ENCODE results near the gene EVI5. TPM values are rescaled to one million over a fixed set of nuclear protein-coding genes. Genes with fewer than 3 reads are reported as not detected.

The EVI5 gene
- total RNA-seq, 4 donors from 2014 or later, result 13.6 to 21.6 (median 14.8) TPM

- 93% methylated on average over 3 of the region's 3 CpGs for WGBS
- H3K27ac ChIP-seq, result no peak overlapping the region
- H3K36me3 ChIP-seq, result no peaks in the 10 kb centered on the region
- DNase-seq (ENCODE audit: low spot score in 2 of 2), result no peak
- no peaks in the 10 kb centered on the region for H3K4me1 ChIP-seq
- no peaks in the 10 kb centered on the region for H3K27me3 ChIP-seq
- H3K4me3 ChIP-seq, result no peak overlapping the region
- TF ChIP-seq POLR2A (IDR thresholded peaks at IDR 0.05) (no peak), CTCF (IDR thresholded peaks at IDR 0.05) (no peak), EP300 (IDR thresholded peaks at IDR 0.05) (no peak), POLR2AphosphoS5 (IDR thresholded peaks at IDR 0.05) (no peak)
- no peaks in the 10 kb centered on the region for H3K9me3 ChIP-seq
Observed at GRCh38 chr1:92554216-92554615, 230.7 kb downstream of the EVI5 start.

- no peaks in the 10 kb centered on the region for H3K27me3 ChIP-seq
- no peak overlapping the region for H3K4me3 ChIP-seq
- DNase-seq (ENCODE audit: low spot score in 2 of 2), result no peak
- no peak overlapping the region for H3K27ac ChIP-seq
- WGBS, result 8% methylated on average over 1 of the region's 1 CpG
- no peak for TF ChIP-seq POLR2AphosphoS5 (IDR thresholded peaks at IDR 0.05)
- TF ChIP-seq EP300 (IDR thresholded peaks at IDR 0.05), result no peak
- TF ChIP-seq POLR2A (IDR thresholded peaks at IDR 0.05), result no peak
- no peak for TF ChIP-seq CTCF (IDR thresholded peaks at IDR 0.05)
- no peaks in the 10 kb centered on the region for H3K36me3 ChIP-seq
- no peaks in the 10 kb centered on the region for H3K9me3 ChIP-seq
- H3K4me1 ChIP-seq, result no peaks in the 10 kb centered on the region
Observed at GRCh38 chr1:92551916-92552315, 233.0 kb downstream of the EVI5 start.

DNA sequence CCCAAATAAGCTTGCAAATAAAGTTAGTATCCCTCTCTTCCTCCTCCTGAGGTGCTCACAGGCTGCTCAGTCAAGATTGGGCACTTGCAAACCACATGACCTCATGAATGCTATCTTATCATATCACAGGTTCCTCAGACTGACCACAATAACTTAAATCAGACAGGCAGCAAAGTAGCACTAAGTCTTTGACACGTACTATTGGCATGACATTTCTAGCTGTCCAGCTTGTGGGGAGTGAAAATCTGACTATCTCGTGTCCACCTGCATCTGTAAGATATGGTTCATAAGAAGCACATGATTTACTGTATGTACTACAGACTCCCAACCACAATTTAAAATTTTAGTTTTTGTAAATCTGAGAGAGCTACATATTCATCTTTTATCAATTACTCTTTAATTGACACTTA lies 240.1 kb downstream of the EVI5 start:
- H3K9me3 ChIP-seq, result no peaks in the 10 kb centered on the region
- DNase-seq (ENCODE audit: low spot score in 2 of 2), result no peak
- TF ChIP-seq POLR2AphosphoS5 (IDR thresholded peaks at IDR 0.05) (no peak), POLR2A (IDR thresholded peaks at IDR 0.05) (no peak), EP300 (IDR thresholded peaks at IDR 0.05) (no peak), CTCF (IDR thresholded peaks at IDR 0.05) (no peak)
- no peak overlapping the region for H3K4me3 ChIP-seq
- WGBS, result 82% methylated on average over 2 of the region's 2 CpGs
- no peaks in the 10 kb centered on the region for H3K36me3 ChIP-seq
- no peak overlapping the region for H3K27ac ChIP-seq
- no peaks in the 10 kb centered on the region for H3K4me1 ChIP-seq
- H3K27me3 ChIP-seq, result no peaks in the 10 kb centered on the region

DNA sequence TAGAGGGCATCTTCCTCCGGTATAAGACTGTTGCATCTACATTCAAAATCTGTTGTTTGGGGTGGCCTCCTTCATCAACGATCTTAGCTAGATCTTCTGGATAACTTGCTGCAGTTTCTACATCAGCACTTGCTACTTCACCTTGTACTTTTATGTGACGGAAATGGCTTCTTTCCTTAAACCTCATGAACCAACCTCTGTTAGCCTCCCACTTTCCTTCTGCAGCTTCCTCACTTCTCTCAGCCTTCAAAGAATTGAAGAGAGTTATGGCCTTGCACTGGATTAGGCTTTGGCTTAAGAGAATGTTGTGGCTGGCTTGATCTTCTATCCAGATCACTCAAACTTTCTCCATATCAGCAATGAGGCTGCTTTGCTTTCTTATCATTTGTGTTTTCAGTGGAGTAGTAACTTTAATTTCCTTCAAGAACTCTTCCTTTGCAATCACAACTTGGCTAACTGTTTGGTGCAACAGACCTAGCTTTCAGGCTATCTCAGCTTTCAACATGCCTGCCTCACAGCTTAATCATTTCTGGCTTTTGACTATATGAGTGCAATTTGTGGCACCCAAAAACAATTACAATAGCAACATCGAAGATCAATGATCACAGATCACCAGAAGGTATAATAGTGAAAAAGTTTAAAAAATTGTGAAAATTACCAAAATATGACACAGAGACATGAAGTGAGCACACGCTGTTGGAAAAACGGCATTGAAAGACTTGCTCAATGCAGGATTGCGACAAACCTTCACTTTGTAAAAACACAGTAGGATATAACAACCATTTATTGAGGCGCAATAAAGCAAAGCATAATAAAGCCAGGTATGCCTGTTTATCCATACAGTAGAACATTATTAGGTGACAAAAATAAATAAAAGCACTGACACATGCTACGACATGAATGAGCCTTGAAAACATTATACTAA lies 241.5 kb downstream of the EVI5 start:
- Histone ChIP-seq H3K4me3 (no peak overlapping the region), H3K27me3 (no peaks in the 10 kb centered on the region), H3K36me3 (no peaks in the 10 kb centered on the region), H3K4me1 (no peaks in the 10 kb centered on the region), H3K9me3 (no peaks in the 10 kb centered on the region), H3K27ac (no peak overlapping the region)
- no peak for DNase-seq (ENCODE audit: low spot score in 2 of 2)
- 94% methylated on average over 9 of the region's 9 CpGs for WGBS
- no peak for TF ChIP-seq POLR2AphosphoS5 (IDR thresholded peaks at IDR 0.05)
- no peak for TF ChIP-seq EP300 (IDR thresholded peaks at IDR 0.05)
- no peak for TF ChIP-seq POLR2A (IDR thresholded peaks at IDR 0.05)
- TF ChIP-seq CTCF (IDR thresholded peaks at IDR 0.05), result no peak

GRCh38 chr1:92538413-92539061 lies 246.4 kb downstream of the EVI5 start:
- 89% methylated on average over 2 of the region's 2 CpGs for WGBS
- Histone ChIP-seq H3K36me3 (no peaks in the 10 kb centered on the region), H3K27ac (no peak overlapping the region), H3K27me3 (no peaks in the 10 kb centered on the region), H3K4me1 (peaks cover 6% of the 10 kb centered on the region), H3K9me3 (no peaks in the 10 kb centered on the region), H3K4me3 (no peak overlapping the region)
- no peak for DNase-seq (ENCODE audit: low spot score in 2 of 2)
- TF ChIP-seq CTCF (IDR thresholded peaks at IDR 0.05), result no peak
- no peak for TF ChIP-seq POLR2A (IDR thresholded peaks at IDR 0.05)
- no peak for TF ChIP-seq POLR2AphosphoS5 (IDR thresholded peaks at IDR 0.05)
- TF ChIP-seq EP300 (IDR thresholded peaks at IDR 0.05), result no peak
